ENCODE results near the gene FBN2.
"Not testable (repeated sequence)": the region's sequence is repeated elsewhere in the genome, so short reads cannot be mapped to it uniquely, and the experiment has no call there.

Gene FBN2

GRCh38 chr5:128475693-128476092 lies 62.4 kb downstream of the FBN2 start:
- no peak for DNase-seq

DNA sequence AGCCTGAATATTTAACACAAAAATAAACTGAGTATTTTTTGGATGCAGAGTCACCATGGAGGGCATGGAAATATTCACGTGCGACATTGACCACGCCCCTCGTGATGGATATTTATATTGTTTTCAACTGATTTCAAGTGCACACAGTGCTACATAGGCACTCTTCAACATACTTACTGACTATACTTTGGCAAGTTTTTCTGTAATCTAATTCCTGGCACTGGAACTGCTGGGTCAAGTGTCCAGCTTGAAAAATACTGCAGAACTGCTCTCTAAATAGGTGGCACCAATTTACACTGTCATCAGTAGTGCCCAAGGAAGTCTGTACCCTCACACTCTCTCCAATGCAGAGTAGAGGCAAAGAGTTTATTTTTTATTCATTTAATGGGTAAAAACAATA lies 65.1 kb downstream of the FBN2 start:
- DNase-seq: no peak

DNA sequence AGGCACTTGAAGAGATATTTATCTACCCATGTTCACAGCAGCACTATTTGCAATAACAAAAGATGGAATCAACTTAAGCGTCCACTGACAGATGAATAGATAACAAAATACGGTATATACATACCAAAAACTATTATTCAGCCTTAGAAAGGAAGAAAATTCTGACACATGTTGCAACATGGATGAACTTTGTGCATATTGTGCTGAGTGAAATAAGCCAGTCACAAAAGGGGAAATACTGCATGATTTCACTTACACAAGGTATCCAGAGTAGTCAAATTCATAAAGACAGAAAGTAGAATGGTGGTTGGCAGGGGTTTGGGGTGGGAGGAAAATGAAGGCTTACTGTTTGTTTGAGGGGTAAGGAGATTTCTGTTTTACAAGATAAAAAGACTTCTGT lies 66.0 kb downstream of the FBN2 start:
- no peak for DNase-seq

DNA sequence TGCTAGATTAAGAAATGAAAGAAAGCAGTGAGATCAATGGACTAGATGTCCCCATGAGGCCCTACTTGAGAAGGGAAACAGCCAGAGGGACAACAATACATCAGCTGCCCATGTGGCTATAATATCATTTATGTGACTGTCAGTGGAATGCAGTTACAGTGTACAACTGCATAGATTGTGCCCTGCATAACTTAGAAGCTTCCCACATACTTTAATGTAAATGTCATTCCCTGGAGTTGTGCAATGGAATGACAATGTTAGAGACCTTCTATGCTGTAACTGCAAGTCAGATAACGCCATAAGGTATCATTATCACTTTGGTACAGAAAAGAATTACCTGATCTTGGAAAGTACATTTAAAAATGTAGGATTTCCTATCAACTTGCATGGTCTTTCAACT lies 67.4 kb downstream of the FBN2 start:
- no peak for DNase-seq

GRCh38 chr5:128469912-128470311 lies 68.1 kb downstream of the FBN2 start:
- DNase-seq: no peak

DNA sequence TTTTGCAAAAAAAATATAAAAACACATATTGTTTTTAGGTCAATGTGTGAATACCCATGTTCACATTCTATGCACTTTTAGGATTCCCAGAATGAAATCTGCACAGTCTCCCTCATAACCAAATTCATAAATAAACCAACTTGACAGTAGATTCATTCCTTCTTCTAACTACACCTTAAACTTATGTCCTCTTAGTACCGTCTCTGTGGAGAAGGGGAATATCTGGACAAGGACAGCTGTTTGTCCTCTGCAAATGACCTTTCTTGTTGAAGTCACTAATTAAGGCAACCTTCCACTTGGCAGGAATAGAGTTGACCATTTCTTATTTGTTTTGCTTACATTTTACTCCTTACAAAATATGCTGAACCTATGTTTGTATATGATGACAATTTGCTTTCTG lies 71.1 kb downstream of the FBN2 start:
- no peak for DNase-seq

DNA sequence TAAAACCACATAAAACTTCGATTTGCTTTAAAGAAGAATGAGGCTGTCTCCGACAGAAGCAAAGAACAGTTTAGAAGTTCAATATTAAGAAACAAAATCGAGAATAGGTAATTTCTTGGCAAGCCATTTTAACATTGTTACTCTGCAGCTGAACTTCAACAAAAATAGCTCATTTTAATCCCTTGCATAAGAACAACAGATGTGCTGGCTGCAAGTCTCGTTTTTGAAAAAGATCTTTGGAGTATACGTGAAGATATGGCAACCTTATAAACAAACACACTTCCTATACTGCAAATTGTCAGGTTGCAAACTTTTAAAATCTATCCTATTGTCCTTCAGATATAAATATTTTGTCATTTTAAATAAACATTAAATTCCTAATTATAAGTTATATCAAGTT lies 71.5 kb downstream of the FBN2 start:
- DNase-seq: no peak

DNA sequence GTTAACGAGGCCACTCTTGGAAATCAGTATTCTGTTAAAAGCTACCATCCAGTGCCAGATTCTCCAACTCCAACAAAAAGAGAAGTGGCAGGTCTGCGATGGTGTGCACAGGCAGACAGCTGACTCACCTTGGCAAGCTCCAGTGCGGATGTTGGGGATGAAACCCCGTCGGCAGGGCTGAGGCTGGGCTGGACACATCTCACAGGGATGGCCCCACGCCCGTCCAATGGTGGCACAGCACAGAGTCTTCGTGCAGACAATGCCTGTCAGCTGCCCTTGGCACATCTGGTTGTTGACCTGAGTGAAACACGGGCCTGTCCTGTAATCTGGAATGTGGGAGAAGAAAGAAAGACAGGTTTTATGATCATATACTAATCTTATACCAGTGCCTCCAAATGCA lies 73.4 kb downstream of the FBN2 start:
- no peak for DNase-seq

DNA sequence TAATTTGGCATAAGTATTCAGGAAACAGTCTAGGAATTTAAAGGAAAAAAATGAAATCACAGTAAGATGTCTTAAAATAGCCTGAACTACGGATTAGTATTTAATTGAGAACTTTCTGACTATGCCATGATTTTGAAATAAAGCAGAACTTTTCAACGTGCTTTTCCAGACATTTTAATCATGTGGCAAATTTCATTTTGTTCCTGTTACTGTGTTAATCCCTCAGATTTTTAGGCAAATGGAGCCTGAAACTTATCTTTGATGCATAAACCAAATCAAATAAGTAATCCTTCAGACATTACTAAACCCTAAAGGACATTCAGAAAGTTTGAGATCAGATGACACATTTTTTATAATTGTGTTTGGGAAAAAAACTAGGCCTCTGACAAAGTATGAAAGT lies 75.7 kb downstream of the FBN2 start:
- no peak for DNase-seq

- not testable (repeated sequence) for DNase-seq
These were observed 80.7 kb downstream of the FBN2 start for GRCh38 chr5:128457147-128457915.

DNA sequence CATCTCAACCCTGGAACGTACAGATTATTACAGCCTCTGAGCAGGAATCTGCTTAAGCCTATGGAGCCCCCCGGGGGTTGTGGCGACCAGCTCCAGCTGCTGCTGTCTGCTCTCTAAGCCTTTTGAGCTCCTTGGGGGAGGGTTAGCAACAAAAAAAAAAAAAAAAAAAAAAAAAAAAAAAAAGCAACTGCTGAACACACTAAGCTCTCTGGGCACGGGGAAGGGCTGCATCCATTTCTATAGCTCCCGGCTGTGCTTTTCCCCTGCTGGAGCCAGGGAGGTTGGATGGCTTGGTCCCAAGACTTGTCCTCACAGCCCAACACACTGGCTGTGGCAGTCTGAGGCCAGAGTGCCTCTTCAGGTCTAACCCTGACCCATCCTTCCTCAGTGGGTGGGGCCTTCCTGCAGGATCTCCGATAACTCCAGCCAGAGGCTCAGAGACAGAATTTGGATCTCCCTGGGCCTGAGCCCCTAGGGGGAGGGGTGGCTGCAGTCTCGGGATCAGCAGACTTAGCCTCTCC lies 82.1 kb downstream of the FBN2 start:
- DNase-seq: no peak

- no peak for DNase-seq
These were observed 84.9 kb downstream of the FBN2 start for GRCh38 chr5:128453121-128453520.

DNA sequence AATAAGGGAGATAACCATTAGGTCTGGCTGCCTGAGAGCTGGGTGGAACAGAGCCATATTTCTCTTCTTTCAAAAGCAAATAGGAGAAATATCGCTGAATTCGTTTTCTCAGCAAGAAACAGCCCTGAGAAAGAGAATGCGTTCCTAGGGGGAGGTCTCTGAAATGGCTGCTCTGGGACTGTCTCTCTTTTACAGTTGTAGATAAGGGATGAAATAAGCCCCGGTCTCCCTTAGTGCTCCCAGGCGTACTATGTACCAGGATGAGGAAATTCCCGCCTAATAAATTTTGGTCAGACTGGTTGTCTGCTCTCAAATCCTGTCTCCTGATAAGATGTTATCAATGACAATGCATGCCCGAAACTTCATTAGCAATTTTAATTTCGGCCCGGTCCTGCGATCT lies 90.8 kb downstream of the FBN2 start:
- not testable (repeated sequence) for DNase-seq

- no peak for DNase-seq
These were observed 96.1 kb downstream of the FBN2 start for GRCh38 chr5:128441941-128442350.

DNA sequence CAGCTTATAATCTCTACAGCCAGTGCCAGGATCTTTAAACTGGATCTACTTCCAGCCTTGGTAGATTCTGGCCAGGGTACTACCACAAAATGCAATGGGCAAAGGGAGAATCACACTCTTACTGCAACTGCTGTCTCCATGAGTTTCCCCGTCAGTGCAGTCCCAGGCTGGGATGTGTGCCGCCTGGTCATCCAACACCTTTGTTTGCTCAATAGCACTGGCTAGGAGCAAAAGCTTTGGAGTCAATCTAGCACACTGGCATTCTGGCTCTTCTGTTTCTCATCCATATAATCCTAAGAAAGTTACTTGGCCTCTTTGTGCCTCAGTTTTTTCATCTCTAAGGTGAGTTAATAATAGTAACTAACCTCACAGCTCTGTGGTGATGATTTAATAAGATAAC lies 96.9 kb downstream of the FBN2 start:
- no peak for DNase-seq

- DNase-seq: no peak
These were observed 101.3 kb downstream of the FBN2 start for GRCh38 chr5:128436749-128437188.

GRCh38 chr5:128435861-128436260 lies 102.2 kb downstream of the FBN2 start:
- no peak for DNase-seq

DNA sequence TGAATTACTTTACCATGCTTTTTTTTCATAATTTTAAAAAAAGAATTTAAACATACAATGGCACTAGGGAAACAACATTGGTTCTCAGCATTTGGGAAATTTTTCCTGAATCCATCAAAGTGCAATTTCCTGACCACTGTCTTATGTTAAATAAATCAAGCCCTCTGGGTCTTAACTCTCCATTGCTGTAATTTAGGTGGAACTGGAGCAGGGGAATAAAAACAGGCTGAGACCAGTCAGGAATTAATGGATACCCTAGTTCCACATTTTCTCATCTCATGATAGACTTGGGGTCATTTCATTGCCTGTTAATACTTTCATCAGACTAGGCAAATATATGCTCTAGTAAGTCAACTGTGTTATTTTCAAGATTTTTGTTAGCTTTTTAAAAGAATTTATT lies 103.1 kb downstream of the FBN2 start:
- no peak for DNase-seq

DNA sequence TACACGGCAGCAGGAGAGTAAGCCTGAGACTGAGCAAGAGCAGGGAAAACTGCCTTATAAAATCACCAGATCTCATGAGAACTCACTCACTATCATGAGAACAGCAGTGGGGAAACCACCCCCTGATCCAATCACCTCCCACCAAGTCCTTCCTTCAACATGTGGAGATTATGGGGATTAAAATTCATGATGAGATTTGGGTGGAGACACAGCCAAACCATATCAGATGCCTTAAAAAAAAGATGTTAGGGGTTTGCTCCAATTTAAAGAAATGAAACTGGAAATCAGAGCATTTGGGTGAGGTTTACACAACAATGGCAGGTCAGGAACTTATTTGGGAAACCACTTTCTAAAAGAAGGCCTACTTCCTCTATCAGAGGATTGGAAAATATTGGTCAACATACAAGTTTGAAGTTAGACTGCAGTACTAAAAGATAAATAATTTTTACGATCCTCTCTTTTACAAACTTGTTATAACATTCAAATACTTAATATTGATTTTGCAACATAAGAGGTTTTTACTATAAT lies 105.1 kb downstream of the FBN2 start:
- no peak for DNase-seq

GRCh38 chr5:128427921-128428320 lies 110.1 kb downstream of the FBN2 start:
- no peak for DNase-seq

DNA sequence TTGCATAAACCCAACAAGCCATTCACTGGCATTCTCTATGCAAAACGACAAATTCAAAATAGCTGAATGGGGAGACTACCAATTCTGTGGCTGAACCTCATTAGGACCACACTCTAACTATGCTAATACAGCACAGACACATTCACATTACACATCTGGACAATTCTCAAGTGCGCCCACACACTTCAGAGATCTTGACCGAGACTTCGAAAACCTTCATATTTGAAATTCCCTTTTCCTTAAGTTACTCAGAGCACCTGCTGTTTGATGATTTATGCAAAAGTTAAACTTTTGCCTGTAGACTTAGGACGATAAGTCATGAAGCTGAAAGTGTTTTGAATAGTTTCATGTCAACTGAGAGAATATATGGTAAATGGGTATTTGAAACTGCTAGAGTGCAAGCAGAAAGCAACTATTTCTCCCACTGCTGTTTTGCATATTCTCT lies 111.9 kb downstream of the FBN2 start:
- no peak for DNase-seq

- no peak for DNase-seq
These were observed 113.4 kb downstream of the FBN2 start for GRCh38 chr5:128424646-128425045.

DNA sequence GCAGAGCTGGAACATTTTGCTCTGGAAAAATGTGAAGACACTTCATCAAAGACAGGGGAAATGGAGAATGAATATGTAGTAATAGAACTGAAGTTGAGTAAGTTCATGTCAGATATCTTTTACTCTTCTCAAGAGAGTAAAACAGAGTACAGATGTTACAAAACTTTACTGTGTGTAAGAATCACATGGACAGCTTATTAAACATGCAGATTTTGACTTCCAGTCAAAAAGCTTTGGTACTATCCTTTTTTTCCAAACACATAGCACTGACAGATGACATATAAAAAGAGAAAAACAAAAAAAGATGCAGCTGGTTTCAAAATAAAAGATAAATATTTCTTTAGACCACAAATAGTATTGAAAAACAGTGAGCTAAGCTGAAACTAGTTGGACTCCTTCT lies 115.4 kb downstream of the FBN2 start:
- DNase-seq: no peak

GRCh38 chr5:128414469-128414868 lies 123.6 kb downstream of the FBN2 start:
- DNase-seq: no peak

DNA sequence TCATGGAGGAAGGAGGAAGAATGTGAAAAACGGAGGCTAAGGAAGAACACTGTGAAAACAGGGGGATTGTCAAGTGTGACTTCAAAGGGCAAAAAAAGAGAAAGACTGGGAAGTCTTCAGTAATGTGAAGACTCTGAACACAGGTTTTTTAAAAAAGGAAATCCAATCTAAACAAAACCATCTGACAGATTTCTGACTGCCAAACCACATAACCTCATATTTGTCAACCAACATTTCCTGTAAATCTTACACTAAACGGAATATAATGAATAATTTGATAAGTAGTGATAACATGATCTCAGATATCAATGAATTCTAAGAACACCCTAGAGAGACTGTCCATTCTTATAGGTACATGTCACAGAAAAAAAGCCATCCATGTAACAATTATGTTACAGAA lies 124.7 kb downstream of the FBN2 start:
- DNase-seq: no peak

Data from activated CD8-positive, alpha-beta memory T cell treated with anti-CD3 and anti-CD28 coated beads, Interleukin-2, amount 50 U/mL, for 4 hours (primary cell).